ENCODE data around the gene SLC6A1. TPM values are rescaled to one million over a fixed set of nuclear protein-coding genes. Genes with fewer than 3 reads are reported as not detected.

Gene SLC6A1
- total and polyA plus RNA-seq, 4 donors: 16.0 to 71.9 (median 33.8) TPM

DNA sequence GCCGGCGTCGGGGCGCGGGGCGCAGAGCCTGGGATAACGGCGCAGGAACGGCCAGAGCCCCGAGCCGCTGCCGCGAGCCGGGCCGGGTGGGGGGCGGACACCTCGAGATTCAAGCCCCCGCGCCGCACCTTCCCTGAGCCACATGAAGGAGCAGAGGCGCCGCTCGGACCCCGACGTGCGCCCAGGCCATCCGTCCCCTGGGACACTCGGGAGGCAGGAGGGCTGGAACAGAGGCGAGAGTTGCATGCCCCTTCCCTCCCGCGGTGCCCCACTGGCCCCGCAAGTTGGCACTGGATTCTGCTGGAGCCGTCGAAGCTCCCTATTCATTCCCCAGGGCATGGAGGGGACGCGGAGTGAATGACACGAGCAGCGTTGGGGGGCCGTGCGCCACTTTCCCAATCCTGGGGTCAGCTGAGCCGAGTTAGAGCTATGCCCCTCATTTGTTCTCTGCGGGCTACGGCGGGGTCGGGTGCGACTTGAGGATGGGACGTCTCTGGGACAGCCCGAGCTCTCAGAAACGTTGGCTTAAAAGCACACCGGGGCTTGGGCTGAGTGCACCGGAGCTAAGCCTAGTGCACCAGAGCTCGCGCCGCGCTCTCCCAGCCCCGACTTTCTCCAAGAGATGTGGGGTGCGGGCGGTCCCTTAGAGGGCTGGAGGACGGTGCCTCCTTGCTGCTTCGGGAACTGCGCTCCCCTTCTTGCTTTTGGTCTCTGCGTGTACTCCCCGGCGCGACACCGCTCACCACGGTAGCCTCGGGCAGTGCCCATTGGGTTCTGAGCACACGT is 588 bp downstream of the SLC6A1 start (continued):
- TF ChIP-seq HNF4A (conservative IDR thresholded peaks at IDR 0.05): no peak

DNA sequence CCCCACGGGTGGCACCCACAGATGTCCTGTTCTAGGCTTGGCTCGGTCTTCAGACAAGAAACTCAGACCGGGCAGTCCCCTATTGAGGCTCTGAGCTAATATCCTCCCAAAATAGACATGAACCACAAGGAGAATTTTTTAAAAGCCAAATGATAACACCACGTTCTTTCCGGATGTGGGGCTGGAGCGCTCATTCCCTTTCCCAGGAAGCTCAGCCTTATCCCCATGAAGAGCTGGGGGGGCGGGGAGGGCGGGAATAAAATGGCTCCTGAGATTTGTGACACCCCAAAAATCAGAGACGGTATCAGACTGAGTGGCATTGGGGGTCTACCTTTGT is 1.1 kb downstream of the SLC6A1 start:
- Histone ChIP-seq H3K9me3 (ENCODE audit: control insufficient read depth in 4 of 4, low read length in 3 of 4) (no peaks in the 10 kb centered on the region), H3K27me3 (ENCODE audit: control insufficient read depth in 4 of 4, insufficient read depth in 4 of 4, low read length in 3 of 4) (no peaks in the 10 kb centered on the region), H3K4me1 (ENCODE audit: control insufficient read depth in 4 of 4, insufficient read depth in 4 of 4, low read length in 3 of 4) (peaks cover 10 to 64% (median 51%) of the 10 kb centered on the region in 4 donors), H3K27ac (ENCODE audit: low read depth in 1 of 2, low read length in 2 of 2) (peak overlapping the region; percentile 85 to 98), H3K36me3 (ENCODE audit: control insufficient read depth in 4 of 4, insufficient read depth in 3 of 4, low read depth in 1 of 4, low read length in 3 of 4) (no peaks in the 10 kb centered on the region), H3K4me3 (ENCODE audit: low read depth in 1 of 3, low read length in 3 of 3) (peak overlapping the region; percentile 57 to 81 (median 59)), H3K9ac (ENCODE audit: low read depth in 1 of 2, low read length in 2 of 2) (peak overlapping the region; percentile 61 to 66)
- DNase-seq (ENCODE audit: low spot score): no peak
- no peak for TF ChIP-seq TAF1 (conservative IDR thresholded peaks at IDR 0.05)
- TF ChIP-seq, protein P1, sequence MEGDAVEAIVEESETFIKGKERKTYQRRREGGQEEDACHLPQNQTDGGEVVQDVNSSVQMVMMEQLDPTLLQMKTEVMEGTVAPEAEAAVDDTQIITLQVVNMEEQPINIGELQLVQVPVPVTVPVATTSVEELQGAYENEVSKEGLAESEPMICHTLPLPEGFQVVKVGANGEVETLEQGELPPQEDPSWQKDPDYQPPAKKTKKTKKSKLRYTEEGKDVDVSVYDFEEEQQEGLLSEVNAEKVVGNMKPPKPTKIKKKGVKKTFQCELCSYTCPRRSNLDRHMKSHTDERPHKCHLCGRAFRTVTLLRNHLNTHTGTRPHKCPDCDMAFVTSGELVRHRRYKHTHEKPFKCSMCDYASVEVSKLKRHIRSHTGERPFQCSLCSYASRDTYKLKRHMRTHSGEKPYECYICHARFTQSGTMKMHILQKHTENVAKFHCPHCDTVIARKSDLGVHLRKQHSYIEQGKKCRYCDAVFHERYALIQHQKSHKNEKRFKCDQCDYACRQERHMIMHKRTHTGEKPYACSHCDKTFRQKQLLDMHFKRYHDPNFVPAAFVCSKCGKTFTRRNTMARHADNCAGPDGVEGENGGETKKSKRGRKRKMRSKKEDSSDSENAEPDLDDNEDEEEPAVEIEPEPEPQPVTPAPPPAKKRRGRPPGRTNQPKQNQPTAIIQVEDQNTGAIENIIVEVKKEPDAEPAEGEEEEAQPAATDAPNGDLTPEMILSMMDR (IDR thresholded peaks at IDR 0.05; ENCODE audit: low read depth, low read length, missing input control): no peak
- no peak for TF ChIP-seq YY1 (IDR thresholded peaks at IDR 0.05)
- TF ChIP-seq RAD21 (IDR thresholded peaks at IDR 0.05): no peak
- no peak for TF ChIP-seq RXRA (IDR thresholded peaks at IDR 0.05)
- TF ChIP-seq HNF4G (IDR thresholded peaks at IDR 0.05): no peak
- no peak for TF ChIP-seq GABPA (IDR thresholded peaks at IDR 0.05 in 1 of 2, conservative IDR thresholded peaks at IDR 0.05 in 1 of 2)
- TF ChIP-seq, protein P2, sequence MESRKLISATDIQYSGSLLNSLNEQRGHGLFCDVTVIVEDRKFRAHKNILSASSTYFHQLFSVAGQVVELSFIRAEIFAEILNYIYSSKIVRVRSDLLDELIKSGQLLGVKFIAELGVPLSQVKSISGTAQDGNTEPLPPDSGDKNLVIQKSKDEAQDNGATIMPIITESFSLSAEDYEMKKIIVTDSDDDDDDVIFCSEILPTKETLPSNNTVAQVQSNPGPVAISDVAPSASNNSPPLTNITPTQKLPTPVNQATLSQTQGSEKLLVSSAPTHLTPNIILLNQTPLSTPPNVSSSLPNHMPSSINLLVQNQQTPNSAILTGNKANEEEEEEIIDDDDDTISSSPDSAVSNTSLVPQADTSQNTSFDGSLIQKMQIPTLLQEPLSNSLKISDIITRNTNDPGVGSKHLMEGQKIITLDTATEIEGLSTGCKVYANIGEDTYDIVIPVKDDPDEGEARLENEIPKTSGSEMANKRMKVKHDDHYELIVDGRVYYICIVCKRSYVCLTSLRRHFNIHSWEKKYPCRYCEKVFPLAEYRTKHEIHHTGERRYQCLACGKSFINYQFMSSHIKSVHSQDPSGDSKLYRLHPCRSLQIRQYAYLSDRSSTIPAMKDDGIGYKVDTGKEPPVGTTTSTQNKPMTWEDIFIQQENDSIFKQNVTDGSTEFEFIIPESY (IDR thresholded peaks at IDR 0.05): no peak
- no peak for TF ChIP-seq FOXA2 (IDR thresholded peaks at IDR 0.05)
- TF ChIP-seq, protein P3, sequence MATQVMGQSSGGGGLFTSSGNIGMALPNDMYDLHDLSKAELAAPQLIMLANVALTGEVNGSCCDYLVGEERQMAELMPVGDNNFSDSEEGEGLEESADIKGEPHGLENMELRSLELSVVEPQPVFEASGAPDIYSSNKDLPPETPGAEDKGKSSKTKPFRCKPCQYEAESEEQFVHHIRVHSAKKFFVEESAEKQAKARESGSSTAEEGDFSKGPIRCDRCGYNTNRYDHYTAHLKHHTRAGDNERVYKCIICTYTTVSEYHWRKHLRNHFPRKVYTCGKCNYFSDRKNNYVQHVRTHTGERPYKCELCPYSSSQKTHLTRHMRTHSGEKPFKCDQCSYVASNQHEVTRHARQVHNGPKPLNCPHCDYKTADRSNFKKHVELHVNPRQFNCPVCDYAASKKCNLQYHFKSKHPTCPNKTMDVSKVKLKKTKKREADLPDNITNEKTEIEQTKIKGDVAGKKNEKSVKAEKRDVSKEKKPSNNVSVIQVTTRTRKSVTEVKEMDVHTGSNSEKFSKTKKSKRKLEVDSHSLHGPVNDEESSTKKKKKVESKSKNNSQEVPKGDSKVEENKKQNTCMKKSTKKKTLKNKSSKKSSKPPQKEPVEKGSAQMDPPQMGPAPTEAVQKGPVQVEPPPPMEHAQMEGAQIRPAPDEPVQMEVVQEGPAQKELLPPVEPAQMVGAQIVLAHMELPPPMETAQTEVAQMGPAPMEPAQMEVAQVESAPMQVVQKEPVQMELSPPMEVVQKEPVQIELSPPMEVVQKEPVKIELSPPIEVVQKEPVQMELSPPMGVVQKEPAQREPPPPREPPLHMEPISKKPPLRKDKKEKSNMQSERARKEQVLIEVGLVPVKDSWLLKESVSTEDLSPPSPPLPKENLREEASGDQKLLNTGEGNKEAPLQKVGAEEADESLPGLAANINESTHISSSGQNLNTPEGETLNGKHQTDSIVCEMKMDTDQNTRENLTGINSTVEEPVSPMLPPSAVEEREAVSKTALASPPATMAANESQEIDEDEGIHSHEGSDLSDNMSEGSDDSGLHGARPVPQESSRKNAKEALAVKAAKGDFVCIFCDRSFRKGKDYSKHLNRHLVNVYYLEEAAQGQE (IDR thresholded peaks at IDR 0.05): no peak
- no peak for TF ChIP-seq NR2F2 (IDR thresholded peaks at IDR 0.05)
- TF ChIP-seq JUND (IDR thresholded peaks at IDR 0.05): no peak
- TF ChIP-seq, protein P4, sequence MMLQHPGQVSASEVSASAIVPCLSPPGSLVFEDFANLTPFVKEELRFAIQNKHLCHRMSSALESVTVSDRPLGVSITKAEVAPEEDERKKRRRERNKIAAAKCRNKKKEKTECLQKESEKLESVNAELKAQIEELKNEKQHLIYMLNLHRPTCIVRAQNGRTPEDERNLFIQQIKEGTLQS (IDR thresholded peaks at IDR 0.05): no peak
- TF ChIP-seq SP1 (IDR thresholded peaks at IDR 0.05): no peak
- no peak for TF ChIP-seq HNF4A (conservative IDR thresholded peaks at IDR 0.05)
- TF ChIP-seq, protein P5, sequence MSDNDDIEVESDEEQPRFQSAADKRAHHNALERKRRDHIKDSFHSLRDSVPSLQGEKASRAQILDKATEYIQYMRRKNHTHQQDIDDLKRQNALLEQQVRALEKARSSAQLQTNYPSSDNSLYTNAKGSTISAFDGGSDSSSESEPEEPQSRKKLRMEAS (IDR thresholded peaks at IDR 0.05): no peak
- no peak for TF ChIP-seq FOXA1 (IDR thresholded peaks at IDR 0.05)
- TF ChIP-seq EGR1 (IDR thresholded peaks at IDR 0.05; ENCODE audit: low read depth in 2 of 2): no peak
- 7% methylated on average over 9 of the region's 9 CpGs for WGBS

Measured in liver (tissue), 9 donors.